Osteocyte (in vitro differentiated cells): ENCODE results near the gene CASP12. TPM values are rescaled to one million over a fixed set of nuclear protein-coding genes. Genes with fewer than 3 reads are reported as not detected.

ENCODE experiments used
- DNase-seq: peaks from one replicate; pipeline ENCODE4 v3.0.0; 2021; ENCODE audit warnings: mixed read lengths; ENCODE audit not compliant: unreplicated experiment; ENCODE audit errors: extremely low spot score
- H3K27ac Mint-ChIP-seq: one replicate; pipeline ENCODE4 v1.8.0; 2021; ENCODE audit warnings: mild to moderate bottlenecking, mixed read lengths; ENCODE audit not compliant: unreplicated experiment
- H3K27me3 Mint-ChIP-seq: one replicate; pipeline ENCODE4 v1.8.0; 2021; ENCODE audit warnings: mixed read lengths; ENCODE audit not compliant: unreplicated experiment
- H3K36me3 Mint-ChIP-seq: one replicate; pipeline ENCODE4 v1.8.0; 2021; ENCODE audit warnings: mixed read lengths; ENCODE audit not compliant: unreplicated experiment
- H3K4me1 Mint-ChIP-seq: one replicate; pipeline ENCODE4 v1.8.0; 2021; ENCODE audit warnings: mixed read lengths; ENCODE audit not compliant: unreplicated experiment
- H3K4me3 Mint-ChIP-seq: one replicate; pipeline ENCODE4 v1.8.0; 2021; ENCODE audit warnings: mild to moderate bottlenecking, moderate library complexity, mixed read lengths; ENCODE audit not compliant: unreplicated experiment
- H3K9me3 Mint-ChIP-seq: one replicate; pipeline ENCODE4 v1.8.0; 2021; ENCODE audit warnings: mixed read lengths; ENCODE audit not compliant: unreplicated experiment
- CTCF ChIP-seq: fragments of 200-600 bp; sonication (generic); IDR thresholded peaks from 2 replicates; pipeline ENCODE4 v1.5.0; 2021; ENCODE audit warnings: antibody characterized with exemption, mild to moderate bottlenecking, moderate library complexity
- total RNA-seq: library from RNA; stranded (reverse); gene quantifications from 2 replicates; pipeline ENCODE4 v1.2.1, GENCODE V29; 2021

CASP12 gene
- total RNA-seq, 1 donor from 2014 or later = 0.24 TPM

- peaks cover 22% of the 10 kb centered on the region for H3K27me3 Mint-ChIP-seq
- H3K27ac Mint-ChIP-seq = no peak overlapping the region
- H3K4me3 Mint-ChIP-seq = no peak overlapping the region
- TF ChIP-seq CTCF = no peak
- no peak for DNase-seq
- H3K36me3 Mint-ChIP-seq = peaks cover 7% of the 10 kb centered on the region
- peaks cover 37% of the 10 kb centered on the region for H3K9me3 Mint-ChIP-seq
- no peaks in the 10 kb centered on the region for H3K4me1 Mint-ChIP-seq
Observed at GRCh38 chr11:104928811-104929210, 30.6 kb upstream of the CASP12 start.

- no peak overlapping the region for H3K4me3 Mint-ChIP-seq
- H3K27me3 Mint-ChIP-seq = peaks cover 18% of the 10 kb centered on the region
- H3K36me3 Mint-ChIP-seq = peaks cover 6% of the 10 kb centered on the region
- TF ChIP-seq CTCF = no peak
- H3K9me3 Mint-ChIP-seq = peaks cover 40% of the 10 kb centered on the region
- H3K4me1 Mint-ChIP-seq = no peaks in the 10 kb centered on the region
- no peak for DNase-seq
- no peak overlapping the region for H3K27ac Mint-ChIP-seq
Observed at GRCh38 chr11:104926771-104927611, 28.7 kb upstream of the CASP12 start.

GRCh38 chr11:104925850-104926249, 27.6 kb upstream of the CASP12 start:
- no peak for DNase-seq
- Mint-ChIP-seq H3K4me1 (no peaks in the 10 kb centered on the region), H3K27ac (no peak overlapping the region), H3K4me3 (no peak overlapping the region), H3K9me3 (peaks cover 29% of the 10 kb centered on the region), H3K36me3 (peaks cover 4% of the 10 kb centered on the region), H3K27me3 (peaks cover 8% of the 10 kb centered on the region)
- TF ChIP-seq CTCF = no peak

GRCh38 chr11:104918113-104918824, 20.0 kb upstream of the CASP12 start:
- peaks cover 4% of the 10 kb centered on the region for H3K9me3 Mint-ChIP-seq
- H3K27ac Mint-ChIP-seq = peak overlapping the region; percentile 69
- no peaks in the 10 kb centered on the region for H3K36me3 Mint-ChIP-seq
- H3K4me3 Mint-ChIP-seq = peak overlapping the region; percentile 58
- peaks cover 17% of the 10 kb centered on the region for H3K4me1 Mint-ChIP-seq
- no peak for DNase-seq
- H3K27me3 Mint-ChIP-seq = no peaks in the 10 kb centered on the region
- no peak for TF ChIP-seq CTCF
